ENCODE data around the gene TRIM44. TPM values are rescaled to one million over a fixed set of nuclear protein-coding genes. Genes with fewer than 3 reads are reported as not detected.

Gene TRIM44, protein sequence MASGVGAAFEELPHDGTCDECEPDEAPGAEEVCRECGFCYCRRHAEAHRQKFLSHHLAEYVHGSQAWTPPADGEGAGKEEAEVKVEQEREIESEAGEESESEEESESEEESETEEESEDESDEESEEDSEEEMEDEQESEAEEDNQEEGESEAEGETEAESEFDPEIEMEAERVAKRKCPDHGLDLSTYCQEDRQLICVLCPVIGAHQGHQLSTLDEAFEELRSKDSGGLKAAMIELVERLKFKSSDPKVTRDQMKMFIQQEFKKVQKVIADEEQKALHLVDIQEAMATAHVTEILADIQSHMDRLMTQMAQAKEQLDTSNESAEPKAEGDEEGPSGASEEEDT
- 10 to 100 TPM; 80.8 to 94.1 (median 86.6) TPM for polyA plus RNA-seq (ENCODE audit: insufficient read length in 4 of 4)

DNA sequence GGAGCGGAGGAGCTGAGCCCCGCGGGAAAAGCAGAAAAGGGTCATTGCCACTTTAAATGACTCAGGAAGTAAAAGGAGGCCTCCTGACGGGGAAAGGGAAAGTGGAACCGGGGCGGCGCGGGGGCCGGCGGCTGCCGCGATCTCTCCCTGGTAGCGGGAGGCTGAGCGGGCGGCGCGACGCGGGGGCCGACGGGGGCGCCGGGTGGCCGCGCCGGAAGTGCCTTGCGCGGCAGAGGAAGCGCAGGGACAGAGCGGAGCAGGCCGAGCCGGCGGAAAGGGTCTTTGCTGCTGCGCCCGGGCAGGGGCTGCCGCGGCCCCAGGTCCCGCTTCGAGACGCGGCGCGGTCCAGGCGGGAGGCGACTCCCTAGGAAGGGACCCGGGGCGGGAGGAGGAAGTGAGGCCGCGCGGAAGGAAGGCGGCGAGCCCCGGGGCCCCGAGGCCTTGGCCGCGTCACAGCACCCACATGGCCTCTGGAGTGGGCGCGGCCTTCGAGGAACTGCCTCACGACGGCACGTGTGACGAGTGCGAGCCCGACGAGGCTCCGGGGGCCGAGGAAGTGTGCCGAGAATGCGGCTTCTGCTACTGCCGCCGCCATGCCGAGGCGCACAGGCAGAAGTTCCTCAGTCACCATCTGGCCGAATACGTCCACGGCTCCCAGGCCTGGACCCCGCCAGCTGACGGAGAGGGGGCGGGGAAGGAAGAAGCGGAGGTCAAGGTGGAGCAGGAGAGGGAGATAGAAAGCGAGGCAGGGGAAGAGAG, at the start of gene TRIM44:
TRIM44 (plus strand) TSS at position 127 of the 759 bp plus-strand sequence; CDS start at position 464, 337 bp downstream.
- peak in 2 of 4 donors; percentile 46 to 79 for DNase-seq (ENCODE audit: low read depth in 4 of 4, low spot score in 2 of 4)

DNA sequence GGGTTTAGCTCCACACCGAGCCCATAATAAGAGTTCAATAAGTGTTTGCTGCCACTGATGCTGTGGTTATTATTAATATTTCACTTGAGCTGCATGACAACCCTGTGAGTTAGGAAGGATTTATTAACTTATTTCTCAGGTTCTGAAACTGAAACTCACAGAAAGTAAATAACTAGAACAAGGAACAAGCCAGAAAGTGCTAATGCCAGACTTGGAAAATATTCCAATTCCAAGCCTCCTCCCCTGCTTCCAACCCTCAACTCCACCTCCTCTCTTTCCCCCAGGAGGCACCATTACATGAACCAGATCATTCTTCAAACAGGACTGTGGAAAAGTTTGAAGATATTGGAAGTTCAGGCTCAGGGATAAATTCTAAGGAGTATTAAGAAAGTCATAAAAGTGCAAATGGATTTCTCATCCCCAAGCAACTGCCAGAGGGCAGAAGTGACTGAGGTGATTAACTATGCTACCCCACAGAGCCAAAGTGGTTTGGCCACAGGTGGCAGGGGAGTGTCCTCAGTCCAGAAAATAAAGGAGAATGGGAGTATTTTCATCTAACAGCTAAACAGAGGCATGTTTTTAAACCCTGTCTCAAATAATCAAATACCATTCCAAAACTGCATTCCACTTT, 47.5 kb upstream of the TRIM44 start:
- no peak for DNase-seq (ENCODE audit: low read depth in 4 of 4, low spot score in 2 of 4)

DNA sequence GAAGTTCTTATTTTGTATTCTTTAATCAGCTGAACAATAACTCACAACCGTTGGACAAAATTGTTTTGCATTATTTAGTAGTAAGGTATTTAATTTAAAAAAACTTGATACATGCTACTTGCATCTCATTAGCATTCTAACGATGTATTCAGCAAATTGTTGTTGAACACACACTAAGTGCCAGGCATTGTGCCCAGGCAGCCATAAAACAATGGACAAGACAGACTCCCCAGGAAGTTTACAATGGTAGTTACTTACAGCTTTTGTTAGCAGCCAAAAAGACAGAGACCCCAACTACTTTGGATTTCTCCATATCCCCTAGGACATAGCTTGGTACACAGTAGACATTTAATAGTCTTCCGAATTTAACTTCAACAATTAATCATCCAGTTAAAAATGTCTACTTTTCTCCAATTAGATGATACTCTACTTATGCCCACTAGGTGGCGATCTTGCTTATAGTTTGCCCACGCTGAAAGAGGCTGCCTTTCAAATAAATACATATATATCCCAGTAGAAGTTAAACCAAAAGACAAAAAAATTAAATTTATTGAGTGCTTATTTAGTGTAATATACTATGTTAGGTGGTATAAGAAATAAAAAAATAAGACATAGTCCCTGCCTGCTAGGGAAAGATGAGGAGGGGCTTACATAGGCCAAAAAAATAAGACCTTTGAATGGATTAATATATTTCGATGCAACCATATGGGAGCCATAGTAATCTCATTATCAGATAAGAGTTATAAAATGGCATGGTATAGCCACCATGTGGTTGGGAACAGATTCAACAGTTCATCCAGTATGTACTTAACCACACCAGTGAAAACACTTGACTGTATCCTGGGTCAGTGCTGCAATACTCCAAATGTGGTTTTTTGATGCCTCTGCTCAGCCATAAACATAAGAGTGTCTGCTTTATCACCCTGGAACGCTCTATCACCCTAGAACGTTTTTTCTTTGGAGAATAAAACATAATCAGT, 46.4 kb upstream of the TRIM44 start:
- no peak for DNase-seq (ENCODE audit: low read depth in 4 of 4, low spot score in 2 of 4)

DNA sequence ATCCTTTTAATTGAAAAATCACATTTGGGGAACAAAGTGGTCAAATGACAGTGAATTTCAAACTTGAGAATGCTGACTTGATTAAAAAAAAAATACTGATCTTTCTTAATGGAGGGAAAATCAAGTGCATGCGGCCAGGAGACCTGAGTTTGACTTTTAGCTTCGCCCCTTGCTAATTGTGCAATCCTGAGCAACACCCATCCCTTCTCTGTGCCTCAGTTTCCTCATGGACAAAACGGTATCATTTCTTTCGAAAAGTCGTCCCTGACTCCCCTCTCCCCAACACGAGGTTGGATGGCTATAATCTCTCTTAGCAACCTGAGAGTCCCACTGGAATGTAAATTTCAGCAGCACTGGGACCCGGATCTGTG, 45.3 kb upstream of the TRIM44 start:
- DNase-seq (ENCODE audit: low read depth in 4 of 4, low spot score in 2 of 4), result no peak

DNA sequence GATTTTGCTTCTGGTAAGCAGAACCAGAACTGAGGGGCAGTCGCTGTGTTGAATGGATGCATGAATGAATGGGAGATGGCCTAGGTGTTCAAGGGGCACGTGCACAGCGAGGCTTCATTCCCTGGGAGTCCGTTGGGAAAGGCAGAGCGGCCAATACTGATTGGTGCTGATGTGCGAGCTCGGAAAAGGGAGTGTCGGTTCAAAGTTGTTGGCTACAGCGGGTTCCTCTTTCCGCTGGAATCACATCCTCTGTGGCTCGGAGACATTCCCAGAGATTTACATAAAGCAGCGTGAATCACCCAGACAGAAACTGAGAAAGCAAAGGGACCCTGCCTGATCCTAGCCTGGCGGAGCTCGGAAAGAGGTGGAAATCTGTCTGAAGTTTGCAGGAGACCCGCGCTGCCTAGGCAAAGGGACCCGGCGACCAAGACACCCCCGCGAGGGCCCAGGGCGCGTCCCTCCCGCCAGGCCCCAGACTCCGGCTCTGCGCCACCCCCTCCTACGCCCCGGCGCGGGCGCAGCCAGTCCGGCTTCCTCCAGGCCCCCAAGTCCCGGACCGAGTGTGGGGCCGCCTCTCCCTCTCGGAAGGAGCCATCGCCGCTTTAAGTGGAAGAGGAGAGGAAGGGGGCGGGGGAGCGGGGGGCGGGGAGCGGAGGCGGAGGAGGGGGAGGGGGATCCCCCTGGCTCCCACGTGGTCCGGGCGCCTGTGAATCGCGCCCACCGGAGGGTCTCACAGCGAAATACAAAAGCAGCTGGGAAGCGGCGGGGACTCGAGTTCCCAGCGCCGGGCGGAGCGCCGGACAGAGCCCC, 44.7 kb upstream of the TRIM44 start, which contains the start of gene FJX1:
FJX1 (plus strand) TSS at position 774 of the 810 bp plus-strand sequence. CDS start 177 bp downstream, outside the sequence.
- DNase-seq (ENCODE audit: low read depth in 4 of 4, low spot score in 2 of 4), result peak in 1 of 4 donors; percentile 62

DNA sequence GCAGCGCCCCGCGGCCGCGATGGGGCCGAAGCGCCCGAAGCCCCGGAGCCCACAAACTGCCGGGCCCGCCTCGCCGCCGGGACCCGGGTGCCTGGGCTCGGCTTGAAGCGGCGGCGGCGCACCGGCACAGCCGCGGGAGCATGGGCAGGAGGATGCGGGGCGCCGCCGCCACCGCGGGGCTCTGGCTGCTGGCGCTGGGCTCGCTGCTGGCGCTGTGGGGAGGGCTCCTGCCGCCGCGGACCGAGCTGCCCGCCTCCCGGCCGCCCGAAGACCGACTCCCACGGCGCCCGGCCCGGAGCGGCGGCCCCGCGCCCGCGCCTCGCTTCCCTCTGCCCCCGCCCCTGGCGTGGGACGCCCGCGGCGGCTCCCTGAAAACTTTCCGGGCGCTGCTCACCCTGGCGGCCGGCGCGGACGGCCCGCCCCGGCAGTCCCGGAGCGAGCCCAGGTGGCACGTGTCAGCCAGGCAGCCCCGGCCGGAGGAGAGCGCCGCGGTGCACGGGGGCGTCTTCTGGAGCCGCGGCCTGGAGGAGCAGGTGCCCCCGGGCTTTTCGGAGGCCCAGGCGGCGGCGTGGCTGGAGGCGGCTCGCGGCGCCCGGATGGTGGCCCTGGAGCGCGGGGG, 44.0 kb upstream of the TRIM44 start:
- no peak for DNase-seq (ENCODE audit: low read depth in 4 of 4, low spot score in 2 of 4)

DNA sequence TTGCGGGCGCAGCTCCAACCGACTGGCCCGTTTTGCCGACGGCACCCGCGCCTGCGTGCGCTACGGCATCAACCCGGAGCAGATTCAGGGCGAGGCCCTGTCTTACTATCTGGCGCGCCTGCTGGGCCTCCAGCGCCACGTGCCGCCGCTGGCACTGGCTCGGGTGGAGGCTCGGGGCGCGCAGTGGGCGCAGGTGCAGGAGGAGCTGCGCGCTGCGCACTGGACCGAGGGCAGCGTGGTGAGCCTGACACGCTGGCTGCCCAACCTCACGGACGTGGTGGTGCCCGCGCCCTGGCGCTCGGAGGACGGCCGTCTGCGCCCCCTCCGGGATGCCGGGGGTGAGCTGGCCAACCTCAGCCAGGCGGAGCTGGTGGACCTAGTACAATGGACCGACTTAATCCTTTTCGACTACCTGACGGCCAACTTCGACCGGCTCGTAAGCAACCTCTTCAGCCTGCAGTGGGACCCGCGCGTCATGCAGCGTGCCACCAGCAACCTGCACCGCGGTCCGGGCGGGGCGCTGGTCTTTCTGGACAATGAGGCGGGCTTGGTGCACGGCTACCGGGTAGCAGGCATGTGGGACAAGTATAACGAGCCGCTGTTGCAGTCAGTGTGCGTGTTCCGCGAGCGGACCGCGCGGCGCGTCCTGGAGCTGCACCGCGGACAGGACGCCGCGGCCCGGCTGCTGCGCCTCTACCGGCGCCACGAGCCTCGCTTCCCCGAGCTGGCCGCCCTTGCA, 43.3 kb upstream of the TRIM44 start:
- no peak for DNase-seq (ENCODE audit: low read depth in 4 of 4, low spot score in 2 of 4)

DNA sequence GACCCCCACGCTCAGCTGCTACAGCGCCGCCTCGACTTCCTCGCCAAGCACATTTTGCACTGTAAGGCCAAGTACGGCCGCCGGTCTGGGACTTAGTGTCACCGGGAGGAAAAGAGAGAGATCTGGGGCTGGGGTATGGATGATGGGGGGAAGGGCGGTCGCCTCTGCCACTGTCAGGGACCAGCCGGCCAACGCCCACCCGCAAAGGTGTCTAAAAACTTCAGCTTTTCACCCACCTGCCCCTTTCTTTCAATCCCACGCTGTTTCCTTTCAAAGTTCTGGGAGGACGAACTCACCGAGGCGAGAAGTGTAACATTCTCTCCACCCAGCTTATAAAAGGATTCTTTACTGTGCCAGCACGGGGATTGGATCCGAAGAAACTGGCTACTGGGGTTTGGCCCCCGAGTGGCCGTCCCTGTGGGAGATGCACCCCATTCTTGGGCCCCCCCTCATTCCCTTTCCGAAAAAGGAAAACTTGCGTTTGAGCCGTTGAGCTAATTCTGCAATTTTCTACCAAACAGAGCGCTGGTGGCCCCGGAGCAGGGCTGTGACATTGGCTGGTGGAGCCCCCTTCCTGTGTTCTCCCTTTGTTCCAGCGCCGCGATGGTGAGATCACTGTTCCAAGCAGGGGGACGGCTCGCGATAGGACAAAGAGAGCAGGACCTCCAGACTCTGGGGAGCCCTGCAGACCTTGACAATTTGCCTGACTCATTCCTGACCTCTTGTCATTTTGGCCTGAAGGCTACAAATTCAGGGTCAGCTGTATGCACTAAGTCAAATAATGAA, 42.5 kb upstream of the TRIM44 start:
- no peak for DNase-seq (ENCODE audit: low read depth in 4 of 4, low spot score in 2 of 4)

DNA sequence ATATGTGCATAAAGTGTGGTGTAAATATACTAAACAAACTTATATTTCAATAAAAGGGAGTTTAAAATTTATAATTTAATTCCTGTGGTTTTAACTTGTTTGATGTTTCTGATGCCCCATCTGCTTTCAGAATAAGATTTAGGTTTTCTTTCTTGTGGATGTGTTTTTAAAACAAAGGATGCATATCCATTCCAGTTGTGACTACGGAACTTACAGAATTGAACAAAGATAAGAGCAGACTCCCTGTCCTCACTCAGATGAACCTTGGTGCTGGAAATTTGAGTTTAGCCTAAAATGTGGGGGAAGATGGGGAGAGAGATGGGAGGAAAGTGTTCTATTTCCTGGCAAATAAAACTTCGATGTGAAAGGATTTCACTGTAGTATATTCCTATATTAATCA, 41.8 kb upstream of the TRIM44 start:
- no peak for DNase-seq (ENCODE audit: low read depth in 4 of 4, low spot score in 2 of 4)

DNA sequence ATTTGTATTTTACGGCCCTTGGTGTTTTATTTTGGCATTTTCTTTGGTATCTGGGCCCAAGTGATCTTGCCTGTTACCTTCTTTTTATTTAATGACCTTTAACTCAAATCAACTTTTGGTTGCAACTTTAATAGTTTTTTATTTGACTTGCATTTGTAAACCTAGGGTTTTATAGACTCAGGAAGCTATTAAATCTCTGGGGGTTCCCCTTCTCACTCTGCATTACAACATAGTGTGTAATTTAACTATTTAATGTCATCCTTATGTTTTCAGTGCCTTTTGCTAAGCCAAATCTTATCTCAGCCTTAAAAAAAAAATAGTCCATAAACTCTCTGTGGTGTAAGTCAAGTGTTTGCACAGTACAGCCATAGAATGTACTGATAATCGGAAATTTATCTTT, 41.0 kb upstream of the TRIM44 start:
- DNase-seq (ENCODE audit: low read depth in 4 of 4, low spot score in 2 of 4), result no peak

DNA sequence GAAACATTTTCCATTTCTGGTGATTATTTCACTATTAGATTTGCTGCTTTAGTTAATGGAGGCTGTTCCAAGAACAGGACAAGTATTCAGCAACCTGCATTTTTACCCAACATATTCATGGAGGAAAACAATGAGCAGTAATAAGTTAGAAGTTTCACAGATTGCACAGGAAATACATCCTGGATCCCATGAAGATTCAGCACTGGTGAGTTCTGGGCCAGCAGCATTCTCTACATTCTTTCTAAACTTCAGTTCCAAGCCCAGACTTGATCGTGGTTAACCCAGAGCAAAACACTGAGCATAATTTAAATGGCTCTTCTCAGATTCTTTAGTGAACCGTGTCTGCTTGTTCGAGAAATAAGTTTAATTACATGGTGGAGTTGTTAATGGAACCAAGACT, 40.5 kb upstream of the TRIM44 start:
- no peak for DNase-seq (ENCODE audit: low read depth in 4 of 4, low spot score in 2 of 4)

DNA sequence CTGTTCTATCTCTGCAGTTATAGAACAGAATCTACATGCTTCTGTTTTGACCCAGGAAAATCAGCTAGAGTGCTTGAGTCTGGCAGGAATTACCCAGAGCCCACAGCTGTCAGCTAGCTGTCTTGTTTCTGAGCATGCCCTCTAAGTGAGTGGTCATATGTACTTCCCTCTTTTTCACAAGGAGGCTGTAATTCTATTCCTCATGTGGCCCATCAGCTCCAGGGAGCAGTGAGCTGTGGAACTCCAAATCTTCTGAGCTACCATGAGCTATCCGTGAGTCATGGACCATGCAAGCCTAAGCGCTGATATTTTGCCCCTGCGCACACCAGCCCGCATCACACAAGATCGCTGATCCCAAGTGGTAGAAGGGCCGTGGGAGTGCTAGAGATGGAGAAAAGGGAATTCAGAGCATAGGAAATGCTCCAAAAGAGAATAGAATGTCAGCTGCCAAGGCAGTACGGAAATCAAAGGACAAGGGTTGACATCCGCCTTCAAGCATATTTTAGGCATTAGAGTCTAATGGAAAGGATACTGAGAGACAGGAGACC, 38.9 kb upstream of the TRIM44 start:
- no peak for DNase-seq (ENCODE audit: low read depth in 4 of 4, low spot score in 2 of 4)

DNA sequence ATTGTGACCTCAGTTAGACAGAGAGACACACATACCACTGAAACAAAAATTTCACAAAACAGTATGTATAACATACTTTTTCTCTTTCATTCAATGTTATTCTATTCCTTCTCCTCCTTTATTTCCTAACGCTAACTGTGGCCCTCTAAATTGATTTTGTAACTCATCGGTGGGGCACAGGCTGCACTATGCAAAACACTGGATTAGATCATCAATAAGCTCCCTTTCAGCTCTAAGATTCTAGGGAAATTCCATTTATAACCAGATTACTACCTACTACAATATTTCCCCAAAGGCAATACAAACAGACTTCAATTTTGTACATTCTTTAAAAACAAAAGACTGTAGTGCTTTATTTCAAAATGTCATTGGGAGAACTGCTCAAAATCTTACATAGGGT, 38.3 kb upstream of the TRIM44 start:
- no peak for DNase-seq (ENCODE audit: low read depth in 4 of 4, low spot score in 2 of 4)

DNA sequence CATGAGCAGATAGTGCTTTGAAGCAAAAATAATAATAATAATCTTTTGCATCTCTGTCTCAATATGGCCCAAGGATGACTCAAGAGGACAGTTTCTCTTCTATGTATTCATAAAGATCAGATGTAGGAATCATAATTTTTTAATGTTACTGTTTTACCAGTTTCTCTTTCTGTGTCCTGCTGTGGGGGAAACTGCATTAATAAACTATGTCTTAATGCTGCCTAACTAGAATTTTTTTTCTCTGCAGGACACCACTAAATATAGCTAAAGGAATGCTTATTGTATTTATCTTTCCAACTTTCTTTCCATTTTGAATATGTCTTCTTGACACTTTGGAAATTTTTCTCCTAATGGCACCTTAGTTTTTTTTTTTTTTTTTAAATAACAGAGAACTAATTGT, 37.8 kb upstream of the TRIM44 start:
- no peak for DNase-seq (ENCODE audit: low read depth in 4 of 4, low spot score in 2 of 4)

DNA sequence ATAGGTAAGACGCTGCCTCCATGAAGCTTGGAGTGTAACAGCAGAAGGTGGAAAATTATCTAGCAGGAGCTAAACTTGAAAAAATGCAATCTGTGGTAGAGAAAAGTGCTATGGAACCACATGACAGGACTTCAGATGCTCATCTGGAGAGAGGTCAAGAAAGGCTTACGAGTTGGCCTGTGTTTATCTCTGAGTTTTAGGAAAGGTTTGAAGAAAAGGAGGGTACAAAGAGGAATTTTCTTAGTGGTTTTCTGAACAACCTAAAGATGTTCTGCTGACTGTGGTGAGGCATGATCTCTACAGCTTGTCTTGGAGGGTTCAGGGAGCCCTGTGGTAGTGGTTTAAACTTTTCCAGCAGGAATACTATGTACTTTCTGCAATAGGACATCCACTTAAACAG, 36.1 kb upstream of the TRIM44 start:
- no peak for DNase-seq (ENCODE audit: low read depth in 4 of 4, low spot score in 2 of 4)

DNA sequence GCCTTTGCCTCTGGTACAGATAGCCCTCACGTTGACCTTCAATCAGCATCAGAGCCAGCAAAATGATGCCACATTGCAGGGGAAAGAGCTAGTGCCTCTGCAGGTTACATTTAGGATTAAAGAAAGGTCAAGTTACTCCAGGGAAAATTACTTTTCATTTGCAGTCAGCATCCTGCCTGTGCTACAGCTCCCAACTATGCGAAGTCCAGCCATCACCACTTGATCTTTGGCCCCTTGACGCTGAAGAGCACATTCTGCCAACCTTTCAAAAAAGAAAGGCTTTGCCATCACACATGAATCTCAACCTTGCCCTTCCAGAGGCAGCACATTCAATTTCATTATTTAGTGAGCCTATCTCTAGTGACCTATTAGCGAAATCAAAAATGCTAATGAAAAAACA, 33.1 kb upstream of the TRIM44 start:
- DNase-seq (ENCODE audit: low read depth in 4 of 4, low spot score in 2 of 4), result no peak

DNA sequence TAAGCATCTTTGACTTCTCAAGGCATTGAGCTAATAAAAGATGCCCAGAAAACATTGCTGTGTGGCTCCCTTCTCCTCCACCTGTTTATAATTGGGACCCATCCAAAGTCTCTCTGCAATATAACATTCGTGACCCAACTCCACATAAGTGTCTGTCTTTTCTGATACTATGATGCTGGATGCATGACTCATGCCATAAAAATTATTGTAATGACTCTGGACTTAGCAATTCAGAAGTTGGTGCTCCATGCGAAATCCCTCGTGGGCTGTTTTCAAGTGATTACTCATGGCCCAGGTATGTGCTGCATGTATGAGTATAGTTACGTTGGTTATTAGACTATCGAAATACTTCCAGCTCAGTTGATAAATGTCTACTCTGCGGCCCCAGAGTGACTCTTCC, 32.7 kb upstream of the TRIM44 start:
- DNase-seq (ENCODE audit: low read depth in 4 of 4, low spot score in 2 of 4), result no peak

All from left renal cortex interstitium (tissue), 4 donors.